ENCODE measurements around the gene STING1.
"Not testable (repeated sequence)": the region's sequence is repeated elsewhere in the genome, so short reads cannot be mapped to it uniquely, and the experiment has no call there.

STING1 gene

GRCh38 chr5:139503036-139503817 is 20.7 kb upstream of the STING1 start:
- DNase-seq, result not testable (repeated sequence)

- no peak for DNase-seq
These were observed 18.8 kb upstream of the STING1 start for GRCh38 chr5:139501381-139501780.

- no peak for DNase-seq
These were observed 13.3 kb upstream of the STING1 start for GRCh38 chr5:139495638-139496435.

- no peak for DNase-seq
These were observed 12.3 kb upstream of the STING1 start for GRCh38 chr5:139494832-139495231.

GRCh38 chr5:139494256-139494655 is 11.7 kb upstream of the STING1 start:
- no peak for DNase-seq

- no peak for DNase-seq
These were observed 10.2 kb upstream of the STING1 start for GRCh38 chr5:139492700-139493192.

- peak in 21 of 56 donors; percentile 5 to 58 (median 14) for DNase-seq
These were observed 5.7 kb upstream of the STING1 start for GRCh38 chr5:139488260-139488659.

GRCh38 chr5:139486201-139486600 is 3.6 kb upstream of the STING1 start:
- no peak for DNase-seq

GRCh38 chr5:139482890-139483208 is 291 bp upstream of the STING1 start:
- not testable (repeated sequence) for DNase-seq

GRCh38 chr5:139481580-139482049 is 943 bp downstream of the STING1 start:
- peak in 7 of 56 donors; percentile 15 to 38 (median 27) for DNase-seq

- peak in 1 of 56 donors; percentile 9 for DNase-seq
These were observed 1.4 kb downstream of the STING1 start for GRCh38 chr5:139481122-139481533.

GRCh38 chr5:139479729-139480128 is 2.8 kb downstream of the STING1 start:
- DNase-seq, result not testable (repeated sequence)

- not testable (repeated sequence) for DNase-seq
These were observed 3.7 kb downstream of the STING1 start for GRCh38 chr5:139478657-139479423.

GRCh38 chr5:139475865-139476617 is 6.5 kb downstream of the STING1 start:
- no peak for DNase-seq

GRCh38 chr5:139474890-139475791 is 7.4 kb downstream of the STING1 start:
- no peak for DNase-seq

- DNase-seq, result no peak
These were observed 9.0 kb downstream of the STING1 start for GRCh38 chr5:139473565-139473964.

- no peak for DNase-seq
These were observed 9.5 kb downstream of the STING1 start for GRCh38 chr5:139473105-139473504.

- DNase-seq, result no peak
These were observed 10.1 kb downstream of the STING1 start for GRCh38 chr5:139472386-139473030.

GRCh38 chr5:139470821-139471300 is 11.7 kb downstream of the STING1 start, which contains the start of gene SMIM33:
SMIM33 (plus strand) TSS chr5:139471004; CDS start chr5:139471122, 118 bp downstream.
- DNase-seq, result no peak

Data from nucleus accumbens (tissue), 56 donors.